GM13976 (cell line): ENCODE data around the gene NRF1.

Source experiments
- DNase-seq: peaks from one replicate; pipeline ENCODE4 v3.0.0; 2012; ENCODE audit warnings: low spot score
- CTCF ChIP-seq: IDR thresholded peaks from 2 replicates; pipeline ENCODE4 v1.5.1; 2012; ENCODE audit warnings: borderline replicate concordance, mild to moderate bottlenecking; ENCODE audit not compliant: insufficient read depth; ENCODE audit errors: extremely low read depth, missing control alignments, control extremely low read depth
- in situ Hi-C: fragments of 300-500 bp; cut with MboI; formaldehyde crosslinking; loops from one replicate; pipeline ENCODE4 v1.12.0; 2022; ENCODE audit warnings: low sequenced_read_pairs, mixed read lengths, inconsistent platforms; ENCODE audit not compliant: unreplicated experiment

NRF1 gene

DNA sequence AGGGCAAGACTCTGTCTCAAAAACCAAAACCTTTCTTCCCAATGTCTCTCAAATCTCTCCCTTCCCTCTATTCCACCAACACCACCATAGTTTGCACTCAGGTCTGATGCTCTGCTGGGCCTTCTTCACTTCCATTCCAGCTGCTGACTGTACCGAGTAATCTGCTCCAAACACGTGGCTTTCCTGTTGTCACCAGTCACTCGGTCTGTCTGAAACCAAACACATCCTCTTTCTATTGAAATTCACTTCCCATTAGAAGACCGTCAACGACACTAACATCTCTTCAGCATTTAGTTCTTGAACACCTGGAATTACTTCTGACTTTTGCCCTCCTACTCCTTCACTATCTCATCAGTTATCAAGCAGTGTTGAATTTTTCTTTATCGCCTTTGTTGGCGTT, 4.7 kb upstream of the NRF1 start:
- in situ Hi-C loops = no loop called here
- DNase-seq = peak; percentile 41
- no peak for TF ChIP-seq CTCF

- in situ Hi-C loops = no loop called here
- TF ChIP-seq CTCF = peak; percentile 41
- DNase-seq = peak; percentile 62
Observed at GRCh38 chr7:129607471-129608120, 3.9 kb upstream of the NRF1 start.

DNA sequence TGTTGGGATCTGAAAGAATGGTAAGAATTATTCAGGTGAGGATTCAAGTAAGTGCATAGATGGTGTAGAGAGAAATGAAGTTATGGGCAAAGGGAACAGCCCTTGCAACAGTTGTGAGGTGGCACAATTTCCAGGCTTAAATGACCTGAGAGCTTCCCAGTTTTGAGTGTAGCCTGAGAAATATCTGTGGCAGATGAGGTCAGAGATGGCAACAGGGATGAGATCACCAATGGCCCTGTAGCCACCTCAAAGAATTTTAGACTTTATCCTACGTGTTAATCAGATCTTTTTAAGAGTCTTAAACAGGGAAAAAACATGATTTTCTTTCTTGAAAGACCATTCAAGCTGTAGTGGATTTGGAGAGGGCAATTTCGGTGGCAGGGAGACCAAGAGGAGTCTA, 1.9 kb upstream of the NRF1 start:
- in situ Hi-C loops = no loop called here

GRCh38 chr7:129610709-129611245, 743 bp upstream of the NRF1 start:
- no peak for DNase-seq
- in situ Hi-C loops = no loop called here
- TF ChIP-seq CTCF = no peak

More for the DNA sequence above, 1.9 kb upstream of the NRF1 start:
- DNase-seq = no peak
- no peak for TF ChIP-seq CTCF

GRCh38 chr7:129612112-129613015, 844 bp downstream of the NRF1 start:
- DNase-seq = peak; percentile 50
- in situ Hi-C loops = no loop called here
- peak; percentile 60 for TF ChIP-seq CTCF

DNA sequence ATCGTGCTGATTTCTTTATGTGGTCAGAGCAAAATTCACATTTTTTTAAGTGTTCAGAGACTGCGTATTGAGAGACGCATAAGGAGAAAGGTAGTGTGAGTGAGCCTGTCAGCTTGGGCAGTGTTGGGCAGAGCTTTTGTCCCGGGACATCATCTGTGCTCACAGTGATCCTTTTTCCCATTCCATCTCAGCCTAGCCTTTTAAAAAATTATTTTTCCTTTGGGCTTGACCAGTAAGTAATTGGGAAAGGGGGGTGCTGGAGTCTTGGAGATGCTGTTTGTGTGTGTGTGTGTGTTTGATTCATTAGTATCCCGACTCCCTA, 1.5 kb downstream of the NRF1 start:
- no peak for TF ChIP-seq CTCF
- in situ Hi-C loops = no loop called here

More for the DNA sequence above, 1.5 kb downstream of the NRF1 start:
- no peak for DNase-seq
